Measurements from ENCODE around the gene ADAMTS7. TPM values are rescaled to one million over a fixed set of nuclear protein-coding genes. Genes with fewer than 3 reads are reported as not detected.
"Not testable (repeated sequence)": the region's sequence is repeated elsewhere in the genome, so short reads cannot be mapped to it uniquely, and the experiment has no call there.

ADAMTS7 gene
- total RNA-seq, 4 donors from 2014 or later, result 0.59 to 2.1 (median 0.60) TPM

GRCh38 chr15:78739996-78740903 is 71.0 kb downstream of the ADAMTS7 start:
- no peak overlapping the region for H3K4me3 ChIP-seq (ENCODE audit: low read depth, poor library complexity, severe bottlenecking)
- intact Hi-C loops (cut with DNase I; ENCODE audit: low total_unique reads), result no loop called here
- DNase-seq (ENCODE audit: low spot score in 2 of 2), result peak in 1 of 2 donors; percentile 87
- TF ChIP-seq POLR2A (IDR thresholded peaks at IDR 0.05) (no peak), CTCF (IDR thresholded peaks at IDR 0.05) (no peak)
- WGBS, 2 donors, result 36 to 46% methylated on average over 20 to 23 of the region's 23 CpGs

- H3K4me3 ChIP-seq (ENCODE audit: low read depth, poor library complexity, severe bottlenecking), result no peak overlapping the region
- WGBS, 2 donors, result 33 to 38% methylated on average over 9 of the region's 9 CpGs
- peak in 1 of 2 donors; percentile 75 for DNase-seq (ENCODE audit: low spot score in 2 of 2)
- intact Hi-C loops (cut with DNase I; ENCODE audit: low total_unique reads), result no loop called here
- TF ChIP-seq POLR2A (IDR thresholded peaks at IDR 0.05) (no peak), CTCF (IDR thresholded peaks at IDR 0.05) (no peak)
These were observed 72.1 kb downstream of the ADAMTS7 start for GRCh38 chr15:78739206-78739605.

GRCh38 chr15:78737931-78738558 is 73.2 kb downstream of the ADAMTS7 start:
- DNase-seq (ENCODE audit: low spot score in 2 of 2), result peak in 1 of 2 donors; percentile 53
- 67 to 76% methylated on average over 7 to 10 of the region's 11 CpGs for WGBS, 2 donors
- H3K4me3 ChIP-seq (ENCODE audit: low read depth, poor library complexity, severe bottlenecking); intact Hi-C loops (cut with DNase I; ENCODE audit: low total_unique reads): not testable (repeated sequence)

- TF ChIP-seq CTCF (IDR thresholded peaks at IDR 0.05) (no peak), POLR2A (IDR thresholded peaks at IDR 0.05) (no peak)
- no peak overlapping the region for H3K4me3 ChIP-seq (ENCODE audit: low read depth, poor library complexity, severe bottlenecking)
- 81 to 93% methylated on average over 9 of the region's 9 CpGs for whole genome bisulfite sequencing, 2 donors
- intact Hi-C loops (cut with DNase I; ENCODE audit: low total_unique reads), result no loop called here
- peak in 1 of 2 donors; percentile 48 for DNase-seq (ENCODE audit: low spot score in 2 of 2)
These were observed 74.0 kb downstream of the ADAMTS7 start for GRCh38 chr15:78737187-78737820.

- WGBS, 2 donors, result 84 to 91% methylated on average over 4 of the region's 4 CpGs
- intact Hi-C loops (cut with DNase I; ENCODE audit: low total_unique reads); H3K4me3 ChIP-seq (ENCODE audit: low read depth, poor library complexity, severe bottlenecking): not testable (repeated sequence)
- peak in 1 of 2 donors; percentile 66 for DNase-seq (ENCODE audit: low spot score in 2 of 2)
These were observed 75.0 kb downstream of the ADAMTS7 start for GRCh38 chr15:78736286-78736685.

GRCh38 chr15:78734451-78735064 is 76.7 kb downstream of the ADAMTS7 start:
- TF ChIP-seq CTCF (IDR thresholded peaks at IDR 0.05), result no peak
- peak in 1 of 2 donors; percentile 52 for DNase-seq (ENCODE audit: low spot score in 2 of 2)
- intact Hi-C loops (cut with DNase I; ENCODE audit: low total_unique reads), result no loop called here
- 66 to 75% methylated on average over 8 of the region's 8 CpGs for WGBS, 2 donors
- no peak overlapping the region for H3K4me3 ChIP-seq (ENCODE audit: low read depth, poor library complexity, severe bottlenecking)
